ENCODE measurements around the gene CCDC88B.
"Not testable (repeated sequence)": the region's sequence is repeated elsewhere in the genome, so short reads cannot be mapped to it uniquely, and the experiment has no call there.

DNA sequence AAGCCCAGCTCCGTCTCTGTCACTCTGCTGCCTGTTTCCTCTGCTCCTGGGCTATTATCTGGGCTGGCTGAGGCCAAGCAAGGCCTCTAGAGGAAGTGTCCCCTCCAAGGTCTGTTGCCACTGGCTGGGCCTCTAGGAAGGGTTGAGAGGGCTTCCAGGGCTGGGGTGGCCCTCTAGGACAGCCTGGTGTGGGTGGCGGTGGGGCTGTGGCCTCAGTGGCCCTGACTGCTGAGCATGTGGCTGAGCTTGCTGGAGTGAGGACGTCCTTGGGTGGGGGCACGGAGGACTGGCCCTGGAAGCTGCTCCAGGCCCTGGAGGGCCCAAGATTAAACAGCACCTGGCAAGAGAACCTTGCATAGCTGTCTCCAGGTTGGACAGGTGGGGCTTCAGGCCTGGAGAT lies 16.0 kb upstream of the CCDC88B start:
- TF ChIP-seq, protein P1, sequence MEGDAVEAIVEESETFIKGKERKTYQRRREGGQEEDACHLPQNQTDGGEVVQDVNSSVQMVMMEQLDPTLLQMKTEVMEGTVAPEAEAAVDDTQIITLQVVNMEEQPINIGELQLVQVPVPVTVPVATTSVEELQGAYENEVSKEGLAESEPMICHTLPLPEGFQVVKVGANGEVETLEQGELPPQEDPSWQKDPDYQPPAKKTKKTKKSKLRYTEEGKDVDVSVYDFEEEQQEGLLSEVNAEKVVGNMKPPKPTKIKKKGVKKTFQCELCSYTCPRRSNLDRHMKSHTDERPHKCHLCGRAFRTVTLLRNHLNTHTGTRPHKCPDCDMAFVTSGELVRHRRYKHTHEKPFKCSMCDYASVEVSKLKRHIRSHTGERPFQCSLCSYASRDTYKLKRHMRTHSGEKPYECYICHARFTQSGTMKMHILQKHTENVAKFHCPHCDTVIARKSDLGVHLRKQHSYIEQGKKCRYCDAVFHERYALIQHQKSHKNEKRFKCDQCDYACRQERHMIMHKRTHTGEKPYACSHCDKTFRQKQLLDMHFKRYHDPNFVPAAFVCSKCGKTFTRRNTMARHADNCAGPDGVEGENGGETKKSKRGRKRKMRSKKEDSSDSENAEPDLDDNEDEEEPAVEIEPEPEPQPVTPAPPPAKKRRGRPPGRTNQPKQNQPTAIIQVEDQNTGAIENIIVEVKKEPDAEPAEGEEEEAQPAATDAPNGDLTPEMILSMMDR (IDR thresholded peaks at IDR 0.05; ENCODE audit: insufficient read depth, low read length, poor library complexity, severe bottlenecking) = not testable (repeated sequence)
- not testable (repeated sequence) for TF ChIP-seq EZH2phosphoT487 (conservative IDR thresholded peaks at IDR 0.05; ENCODE audit: low read length)

Measured in SU-DHL-6 (cell line).